Glutamatergic neuron (in vitro differentiated cells): ENCODE data around the gene GSN. TPM values are rescaled to one million over a fixed set of nuclear protein-coding genes. Genes with fewer than 3 reads are reported as not detected.
A peak's percentile ranks its signal among the peaks of the same experiment; 100 is the strongest.

Experiments used
- DNase-seq: peaks from one replicate; pipeline ENCODE4 v3.0.0; 2022
- H3K27ac Mint-ChIP-seq: one replicate; pipeline ENCODE4 v1.8.0; 2020; ENCODE audit warnings: mild to moderate bottlenecking, mixed read lengths, inconsistent platforms; ENCODE audit not compliant: unreplicated experiment
- H3K27me3 Mint-ChIP-seq: one replicate; pipeline ENCODE4 v1.8.0; 2020; ENCODE audit warnings: mild to moderate bottlenecking, moderate library complexity, mixed read lengths, inconsistent platforms; ENCODE audit not compliant: unreplicated experiment
- H3K36me3 Mint-ChIP-seq: one replicate; pipeline ENCODE4 v1.8.0; 2020; ENCODE audit warnings: mild to moderate bottlenecking, mixed read lengths, inconsistent platforms; ENCODE audit not compliant: unreplicated experiment
- H3K4me1 Mint-ChIP-seq: one replicate; pipeline ENCODE4 v1.8.0; 2020; ENCODE audit warnings: mild to moderate bottlenecking, low read depth, mixed read lengths, inconsistent platforms; ENCODE audit not compliant: unreplicated experiment
- H3K4me3 Mint-ChIP-seq: one replicate; pipeline ENCODE4 v1.8.0; 2020; ENCODE audit warnings: mild to moderate bottlenecking, mixed read lengths, inconsistent platforms; ENCODE audit not compliant: unreplicated experiment
- H3K9me3 Mint-ChIP-seq: one replicate; pipeline ENCODE4 v1.8.0; 2020; ENCODE audit warnings: mild to moderate bottlenecking, moderate library complexity, mixed read lengths, inconsistent platforms; ENCODE audit not compliant: unreplicated experiment
- CTCF ChIP-seq: fragments of 200-600 bp; sonication (generic); IDR thresholded peaks from one replicate; pipeline ENCODE4 v1.5.0; 2021; ENCODE audit not compliant: partially characterized antibody, unreplicated experiment
- total RNA-seq: library from RNA; stranded (reverse); fragmentation: NEBNext Ultra II Directional; extraction: Animal tissue kit (Norgen Biotek cat#: 25700); gene quantifications from one replicate; pipeline ENCODE4 v1.2.1, GENCODE V29; 2021; ENCODE audit not compliant: unreplicated experiment

GSN gene
- total RNA-seq, 1 donor from 2014 or later = 11.6 TPM

DNA sequence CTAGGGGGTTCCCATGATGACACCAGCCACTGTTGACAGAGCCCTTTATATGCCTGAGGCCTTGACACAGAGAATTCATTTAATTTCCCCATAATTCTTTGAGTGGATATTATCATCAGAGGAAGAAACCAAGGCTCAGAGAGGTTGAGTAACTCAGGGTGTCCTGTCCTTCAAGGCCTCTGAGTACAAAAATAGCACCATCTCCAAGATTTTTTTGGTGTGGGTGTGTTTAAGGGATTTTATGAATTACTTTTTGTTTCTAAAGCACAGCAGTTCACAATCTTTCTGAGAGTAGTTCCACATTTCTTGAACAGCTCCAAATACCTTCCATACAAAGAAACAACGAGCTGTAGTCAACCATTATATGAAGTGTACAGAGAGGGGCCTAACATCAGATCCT is 6.2 kb upstream of the GSN start:
- no peak for TF ChIP-seq CTCF
- Mint-ChIP-seq H3K27me3 (peaks cover 7% of the 10 kb centered on the region), H3K4me3 (no peak overlapping the region), H3K36me3 (no peaks in the 10 kb centered on the region), H3K4me1 (peaks cover 23% of the 10 kb centered on the region), H3K9me3 (peaks cover 2% of the 10 kb centered on the region), H3K27ac (no peak overlapping the region)
- DNase-seq = no peak

DNA sequence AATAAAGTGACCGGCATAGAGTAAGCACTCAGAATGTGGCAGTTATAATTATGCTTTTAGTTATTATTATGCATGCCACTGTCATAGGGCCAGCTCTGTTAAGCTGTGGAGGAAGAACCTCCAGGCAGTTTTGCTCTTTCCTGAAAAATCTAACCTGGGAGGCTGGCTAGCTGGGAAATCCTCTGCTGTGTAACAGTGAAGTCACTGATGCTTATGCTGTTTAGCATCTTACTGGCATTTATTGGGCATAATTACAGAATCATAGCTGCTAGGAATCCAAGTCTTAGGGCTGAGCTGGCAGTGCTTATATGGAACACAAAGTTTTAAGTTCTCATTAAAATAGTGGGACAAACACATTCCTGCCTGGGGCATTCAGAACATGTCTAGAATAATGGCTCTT is 5.5 kb upstream of the GSN start:
- Mint-ChIP-seq H3K27me3 (peaks cover 7% of the 10 kb centered on the region), H3K9me3 (peaks cover 2% of the 10 kb centered on the region), H3K4me3 (no peak overlapping the region), H3K27ac (no peak overlapping the region), H3K4me1 (peaks cover 23% of the 10 kb centered on the region), H3K36me3 (no peaks in the 10 kb centered on the region)
- DNase-seq = no peak
- TF ChIP-seq CTCF = no peak

GRCh38 chr9:121262953-121263352 is 5.0 kb upstream of the GSN start:
- Mint-ChIP-seq H3K27me3 (peaks cover 7% of the 10 kb centered on the region), H3K27ac (peak overlapping the region; percentile 20), H3K4me1 (peaks cover 23% of the 10 kb centered on the region), H3K4me3 (no peak overlapping the region), H3K36me3 (no peaks in the 10 kb centered on the region), H3K9me3 (peaks cover 2% of the 10 kb centered on the region)
- no peak for DNase-seq
- no peak for TF ChIP-seq CTCF

DNA sequence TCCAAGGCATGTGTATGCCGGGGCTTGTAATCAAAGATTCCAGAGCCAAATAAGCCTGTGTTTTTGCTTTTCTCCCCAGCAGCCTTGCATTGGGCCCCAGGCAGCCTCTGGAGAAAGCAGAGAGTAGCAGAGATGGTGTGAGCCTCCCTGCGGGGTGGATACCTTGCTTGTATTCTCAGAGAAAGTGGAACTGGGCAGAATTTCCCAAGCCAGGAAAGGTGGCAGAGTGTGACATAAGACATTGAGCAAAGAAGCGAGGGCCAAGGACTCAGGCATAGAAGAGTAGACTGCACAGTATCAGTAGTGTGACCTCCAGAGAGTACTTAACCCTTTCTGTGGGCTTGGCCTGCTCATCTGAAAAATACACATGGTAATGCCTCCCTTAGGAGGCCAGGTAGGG is 1.6 kb upstream of the GSN start:
- peaks cover 11% of the 10 kb centered on the region for H3K4me1 Mint-ChIP-seq
- H3K27me3 Mint-ChIP-seq = peaks cover 5% of the 10 kb centered on the region
- H3K9me3 Mint-ChIP-seq = no peaks in the 10 kb centered on the region
- no peak overlapping the region for H3K4me3 Mint-ChIP-seq
- TF ChIP-seq CTCF = no peak
- no peak for DNase-seq
- no peak overlapping the region for H3K27ac Mint-ChIP-seq
- H3K36me3 Mint-ChIP-seq = no peaks in the 10 kb centered on the region

GRCh38 chr9:121266906-121267650 is 884 bp upstream of the GSN start:
- H3K36me3 Mint-ChIP-seq = no peaks in the 10 kb centered on the region
- H3K4me3 Mint-ChIP-seq = peak overlapping the region; percentile 86
- H3K4me1 Mint-ChIP-seq = peaks cover 13% of the 10 kb centered on the region
- H3K9me3 Mint-ChIP-seq = no peaks in the 10 kb centered on the region
- no peak overlapping the region for H3K27ac Mint-ChIP-seq
- TF ChIP-seq CTCF = no peak
- no peak for DNase-seq
- H3K27me3 Mint-ChIP-seq = peaks cover 5% of the 10 kb centered on the region
